Hepatocyte (in vitro differentiated cells): ENCODE results near the gene COX6A1. TPM values are rescaled to one million over a fixed set of nuclear protein-coding genes. Genes with fewer than 3 reads are reported as not detected.

Experiments
- DNase-seq: peaks from one replicate; pipeline ENCODE4 v3.0.0-alpha.2; 2016; ENCODE audit warnings: low spot score
- H2AFZ ChIP-seq: fragments of 200-600 bp; sonication (generic); 2 replicates; pipeline ENCODE4 v1.6.0; 2016; ENCODE audit warnings: antibody characterized with exemption, mild to moderate bottlenecking
- H3K27ac ChIP-seq: fragments of 200-600 bp; sonication (generic); 2 replicates; pipeline ENCODE4 v1.5.1; 2016; ENCODE audit warnings: mild to moderate bottlenecking
- H3K27me3 ChIP-seq: fragments of 200-600 bp; sonication (generic); 2 replicates; pipeline ENCODE4 v1.6.1; 2016
- H3K36me3 ChIP-seq: fragments of 200-600 bp; sonication (generic); replicated peaks from 2 replicates; pipeline ENCODE4 v1.5.1; 2016; ENCODE audit warnings: low read depth; ENCODE audit not compliant: insufficient read depth
- H3K4me1 ChIP-seq: fragments of 200-600 bp; sonication (generic); 2 replicates; pipeline ENCODE4 v1.5.1; 2016; ENCODE audit warnings: mild to moderate bottlenecking, moderate library complexity; ENCODE audit not compliant: insufficient read depth
- H3K4me2 ChIP-seq: fragments of 200-600 bp; sonication (generic); 2 replicates; pipeline ENCODE4 v1.6.0; 2016
- H3K4me3 ChIP-seq: fragments of 200-600 bp; sonication (generic); 2 replicates; pipeline ENCODE4 v1.5.1; 2016; ENCODE audit warnings: mild to moderate bottlenecking
- H3K79me2 ChIP-seq: fragments of 200-600 bp; sonication (generic); 2 replicates; pipeline ENCODE4 v1.6.0; 2017; ENCODE audit warnings: mild to moderate bottlenecking
- H3K9me2 ChIP-seq: fragments of 200-600 bp; sonication (generic); replicated peaks from 2 replicates; pipeline ENCODE4 v1.6.0; 2017; ENCODE audit warnings: mild to moderate bottlenecking; ENCODE audit not compliant: insufficient read depth
- H3K9me3 ChIP-seq: fragments of 200-600 bp; sonication (generic); 2 replicates; pipeline ENCODE4 v1.5.1; 2016; ENCODE audit warnings: low read depth, mild to moderate bottlenecking
- H4K20me1 ChIP-seq: fragments of 200-600 bp; sonication (generic); 2 replicates; pipeline ENCODE4 v1.6.0; 2016; ENCODE audit warnings: mild to moderate bottlenecking; ENCODE audit not compliant: insufficient read depth, poor library complexity, severe bottlenecking
- EZH2 ChIP-seq: fragments of 200-600 bp; sonication (generic); IDR thresholded peaks from 2 replicates; pipeline ENCODE4 v1.6.1; 2016; ENCODE audit warnings: antibody characterized with exemption, mild to moderate bottlenecking, borderline replicate concordance
- EZH2phosphoT487 ChIP-seq: fragments of 200-600 bp; sonication (generic); IDR thresholded peaks from one replicate; pipeline ENCODE4 v1.6.1; 2018; ENCODE audit warnings: antibody characterized with exemption, mild to moderate bottlenecking, low read depth, moderate library complexity; ENCODE audit not compliant: unreplicated experiment, severe bottlenecking
- WGBS: methylation state at CpG from one replicate; pipeline ENCODE4 v1.1.6; 2016; ENCODE audit warnings: low lambda C conversion rate; ENCODE audit errors: missing lambda C conversion rate; 5-methylcytosine and 5-hydroxymethylcytosine counted together
- polyA plus RNA-seq: library from polyadenylated mRNA; unstranded; fragments of >200 nt; fragmentation: Nextera tagmentation; extraction: Ambion mirVana; gene quantifications from 2 replicates; pipeline ENCODE4 v1.2.1, GENCODE V29; 2016
- total RNA-seq: library from RNA; depleted of rRNA; stranded (reverse); fragments of >200 nt; gene quantifications from 2 replicates; pipeline ENCODE4 v1.2.3, GENCODE V29; 2014
- TF ChIP-seq, protein P1 (sequence below): fragments of 200-600 bp; sonication (generic); IDR thresholded peaks from 2 replicates; pipeline ENCODE4 v1.5.1; 2016; ENCODE audit warnings: antibody characterized with exemption, mild to moderate bottlenecking; ENCODE audit not compliant: poor library complexity

The COX6A1 gene
- total and polyA plus RNA-seq, 2 experiments from 2014 or later: 581 to 1,059 TPM

DNA sequence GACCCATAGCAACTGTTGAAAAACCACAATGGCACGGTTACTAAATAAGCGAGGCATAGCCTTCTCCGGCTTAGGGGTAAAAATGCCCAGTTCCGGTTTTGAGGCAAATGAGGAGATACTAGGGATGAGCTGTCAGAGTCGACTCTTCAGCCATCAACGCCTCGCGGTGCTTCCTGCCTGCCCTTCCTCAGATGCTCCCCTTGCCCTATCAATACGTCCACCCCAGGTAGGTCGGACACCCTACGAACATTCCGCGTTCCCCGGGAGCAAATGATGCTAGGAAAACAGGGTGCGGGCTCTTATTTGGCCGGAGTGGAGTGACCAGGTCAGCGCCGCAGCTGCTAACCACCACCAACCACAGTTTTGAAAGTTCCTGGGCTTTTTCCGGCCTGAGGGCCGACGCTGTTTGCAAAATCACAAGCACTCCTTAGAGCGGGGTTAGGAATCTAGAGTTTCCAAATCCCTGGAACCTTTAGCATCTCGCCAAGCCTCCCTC, 30.5 kb downstream of the COX6A1 start:
- peaks cover 96% of the 10 kb centered on the region for H3K79me2 ChIP-seq
- peak overlapping the region; percentile 95 for H3K4me2 ChIP-seq
- H3K27me3 ChIP-seq: no peaks in the 10 kb centered on the region
- H4K20me1 ChIP-seq: peaks cover 41% of the 10 kb centered on the region
- no peaks in the 10 kb centered on the region for H3K9me3 ChIP-seq
- WGBS: 3% methylated on average over 23 of the region's 23 CpGs
- TF ChIP-seq EZH2: no peak
- no peak for TF ChIP-seq EZH2phosphoT487
- TF ChIP-seq, protein P1, sequence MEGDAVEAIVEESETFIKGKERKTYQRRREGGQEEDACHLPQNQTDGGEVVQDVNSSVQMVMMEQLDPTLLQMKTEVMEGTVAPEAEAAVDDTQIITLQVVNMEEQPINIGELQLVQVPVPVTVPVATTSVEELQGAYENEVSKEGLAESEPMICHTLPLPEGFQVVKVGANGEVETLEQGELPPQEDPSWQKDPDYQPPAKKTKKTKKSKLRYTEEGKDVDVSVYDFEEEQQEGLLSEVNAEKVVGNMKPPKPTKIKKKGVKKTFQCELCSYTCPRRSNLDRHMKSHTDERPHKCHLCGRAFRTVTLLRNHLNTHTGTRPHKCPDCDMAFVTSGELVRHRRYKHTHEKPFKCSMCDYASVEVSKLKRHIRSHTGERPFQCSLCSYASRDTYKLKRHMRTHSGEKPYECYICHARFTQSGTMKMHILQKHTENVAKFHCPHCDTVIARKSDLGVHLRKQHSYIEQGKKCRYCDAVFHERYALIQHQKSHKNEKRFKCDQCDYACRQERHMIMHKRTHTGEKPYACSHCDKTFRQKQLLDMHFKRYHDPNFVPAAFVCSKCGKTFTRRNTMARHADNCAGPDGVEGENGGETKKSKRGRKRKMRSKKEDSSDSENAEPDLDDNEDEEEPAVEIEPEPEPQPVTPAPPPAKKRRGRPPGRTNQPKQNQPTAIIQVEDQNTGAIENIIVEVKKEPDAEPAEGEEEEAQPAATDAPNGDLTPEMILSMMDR: no peak
- H2AFZ ChIP-seq: peak overlapping the region; percentile 58
- DNase-seq: peak; percentile 49
- H3K9me2 ChIP-seq: no peaks in the 10 kb centered on the region
- peak overlapping the region; percentile 95 for H3K4me3 ChIP-seq
- no peaks in the 10 kb centered on the region for H3K36me3 ChIP-seq
- peak overlapping the region; percentile 92 for H3K27ac ChIP-seq
- H3K4me1 ChIP-seq: peaks cover 12% of the 10 kb centered on the region

DNA sequence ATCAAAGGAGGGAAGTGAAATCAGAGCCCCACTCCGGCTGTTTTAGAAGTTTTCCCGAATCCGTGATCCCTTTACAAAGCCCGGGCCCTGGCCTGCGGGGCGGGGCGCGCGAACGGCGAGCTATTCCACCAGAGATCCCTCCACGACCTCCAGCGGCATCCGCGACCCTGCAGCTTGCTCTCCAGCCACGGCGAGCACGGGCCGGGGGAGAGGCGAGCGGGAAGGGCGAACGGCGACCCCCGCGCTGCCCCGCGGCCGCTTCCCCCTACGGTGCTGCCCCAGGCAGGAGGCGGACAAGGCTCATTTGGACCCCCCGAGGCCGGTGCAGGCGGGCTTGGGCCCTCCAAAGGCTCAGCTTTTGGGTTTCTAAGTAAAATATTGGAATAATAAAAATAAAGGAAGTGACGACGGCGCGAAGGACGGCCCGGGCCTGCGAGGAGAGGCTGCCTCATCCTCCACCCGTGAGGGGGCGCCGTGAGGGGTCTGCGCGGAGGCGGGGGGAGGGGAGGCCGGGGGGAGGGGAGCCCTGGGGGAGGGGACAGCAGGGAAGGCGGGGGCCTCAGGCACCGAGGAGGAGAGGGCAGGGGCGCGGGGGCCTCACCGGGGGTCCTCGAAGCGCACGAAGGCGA, 31.0 kb downstream of the COX6A1 start:
- TF ChIP-seq, protein P1: peak; percentile 45
- TF ChIP-seq EZH2phosphoT487: no peak
- Histone ChIP-seq H2AFZ (peak overlapping the region; percentile 58), H3K36me3 (no peaks in the 10 kb centered on the region), H3K4me3 (peak overlapping the region; percentile 95), H3K27ac (peak overlapping the region; percentile 92), H3K9me3 (no peaks in the 10 kb centered on the region), H4K20me1 (peaks cover 41% of the 10 kb centered on the region), H3K9me2 (no peaks in the 10 kb centered on the region), H3K4me1 (peaks cover 12% of the 10 kb centered on the region), H3K27me3 (no peaks in the 10 kb centered on the region), H3K4me2 (peak overlapping the region; percentile 95), H3K79me2 (peaks cover 94% of the 10 kb centered on the region)
- 2% methylated on average over 37 of the region's 57 CpGs for WGBS
- peak; percentile 46 for DNase-seq

DNA sequence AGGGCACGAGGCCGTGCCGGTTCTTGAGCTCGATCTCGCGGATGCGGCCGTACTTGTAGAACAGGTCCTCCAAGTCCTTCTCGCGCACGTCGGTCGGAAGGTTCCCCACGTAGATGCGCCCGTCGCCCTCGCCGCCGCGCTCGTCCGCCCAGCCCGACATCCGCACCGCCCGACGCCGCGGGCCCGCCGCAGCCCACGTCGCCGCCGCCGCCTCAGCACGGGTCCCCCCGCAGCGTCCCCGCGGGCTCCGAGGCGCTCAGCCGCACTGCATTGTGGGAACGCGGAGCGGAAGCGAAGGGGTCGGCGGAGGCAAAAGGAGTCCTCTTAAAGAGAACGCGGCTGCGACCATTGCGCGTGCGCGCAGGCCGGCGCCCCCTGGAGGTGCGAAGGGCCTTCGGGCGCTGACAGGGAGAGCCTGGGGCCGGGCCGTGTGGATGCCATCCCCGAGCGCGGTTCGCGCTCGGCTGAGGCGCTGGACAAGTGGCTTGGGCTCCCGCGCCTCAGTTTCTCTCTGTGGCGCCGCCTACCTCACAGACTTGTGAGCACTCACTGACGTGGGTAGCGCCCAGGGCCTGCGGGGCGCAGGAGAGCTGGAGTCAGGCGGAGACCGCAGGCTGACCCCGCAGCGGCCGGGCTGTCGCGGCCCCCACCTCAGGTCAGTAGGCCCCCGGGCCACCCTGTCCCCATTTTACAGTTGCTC, 31.7 kb downstream of the COX6A1 start, which contains the start of gene SRSF9:
TSS of gene SRSF9 (minus strand) at position 299 of the 700 bp plus-strand sequence. CDS start at position 160, 139 bp downstream.
- peaks cover 89% of the 10 kb centered on the region for H3K79me2 ChIP-seq
- H2AFZ ChIP-seq: peak within 1 kb of the TSS; percentile 92
- peak within 1 kb of the TSS; percentile 92 for H3K27ac ChIP-seq
- TF ChIP-seq, protein P1: peak; percentile 94
- no peak for TF ChIP-seq EZH2phosphoT487
- TF ChIP-seq EZH2: no peak
- WGBS: 1% methylated on average over 36 of the region's 88 CpGs
- H3K9me3 ChIP-seq: no peaks in the 10 kb centered on the region
- no peaks in the 10 kb centered on the region for H3K27me3 ChIP-seq
- H3K4me3 ChIP-seq: peak within 1 kb of the TSS; percentile 95
- peak within 1 kb of the TSS; percentile 95 for H3K4me2 ChIP-seq
- peaks cover 12% of the 10 kb centered on the region for H3K4me1 ChIP-seq
- H4K20me1 ChIP-seq: peaks cover 41% of the 10 kb centered on the region
- H3K9me2 ChIP-seq: no peaks in the 10 kb centered on the region
- DNase-seq: peak; percentile 99
- no peaks in the 10 kb centered on the region for H3K36me3 ChIP-seq
